Measurements from ENCODE around the gene TMEM62.

- TF ChIP-seq MXI1 (IDR thresholded peaks at IDR 0.05; ENCODE audit: low read depth, low read length) = no peak
- no peak for TF ChIP-seq POLR2A (IDR thresholded peaks at IDR 0.05; ENCODE audit: low read depth, low read length)
- TF ChIP-seq HDAC6 (IDR thresholded peaks at IDR 0.05; ENCODE audit: unreplicated experiment) = no peak
- no peak for TF ChIP-seq SIX5 (IDR thresholded peaks at IDR 0.05; ENCODE audit: low read depth, low read length, severe bottlenecking)
- TF ChIP-seq TARDBP (IDR thresholded peaks at IDR 0.05; ENCODE audit: borderline replicate concordance) = no peak
- TF ChIP-seq, protein P1, sequence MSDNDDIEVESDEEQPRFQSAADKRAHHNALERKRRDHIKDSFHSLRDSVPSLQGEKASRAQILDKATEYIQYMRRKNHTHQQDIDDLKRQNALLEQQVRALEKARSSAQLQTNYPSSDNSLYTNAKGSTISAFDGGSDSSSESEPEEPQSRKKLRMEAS (IDR thresholded peaks at IDR 0.05; ENCODE audit: low read depth, low read length) = no peak
These were observed 61.4 kb downstream of the TMEM62 start for GRCh38 chr15:43194795-43195194.

All from GM12878 (cell line).